SK-N-MC (cell line): ENCODE results near the gene PAN3.

ENCODE experiments used
- EZH2 ChIP-seq: fragments of 200-600 bp; sonication (generic); IDR thresholded peaks from one replicate; pipeline ENCODE4 v1.6.1; 2017; ENCODE audit warnings: antibody characterized with exemption
- POLR2AphosphoS5 ChIP-seq: IDR thresholded peaks from 2 replicates; pipeline ENCODE4 v1.6.1; 2012; ENCODE audit warnings: mild to moderate bottlenecking, low read depth, low read length, borderline replicate concordance

DNA sequence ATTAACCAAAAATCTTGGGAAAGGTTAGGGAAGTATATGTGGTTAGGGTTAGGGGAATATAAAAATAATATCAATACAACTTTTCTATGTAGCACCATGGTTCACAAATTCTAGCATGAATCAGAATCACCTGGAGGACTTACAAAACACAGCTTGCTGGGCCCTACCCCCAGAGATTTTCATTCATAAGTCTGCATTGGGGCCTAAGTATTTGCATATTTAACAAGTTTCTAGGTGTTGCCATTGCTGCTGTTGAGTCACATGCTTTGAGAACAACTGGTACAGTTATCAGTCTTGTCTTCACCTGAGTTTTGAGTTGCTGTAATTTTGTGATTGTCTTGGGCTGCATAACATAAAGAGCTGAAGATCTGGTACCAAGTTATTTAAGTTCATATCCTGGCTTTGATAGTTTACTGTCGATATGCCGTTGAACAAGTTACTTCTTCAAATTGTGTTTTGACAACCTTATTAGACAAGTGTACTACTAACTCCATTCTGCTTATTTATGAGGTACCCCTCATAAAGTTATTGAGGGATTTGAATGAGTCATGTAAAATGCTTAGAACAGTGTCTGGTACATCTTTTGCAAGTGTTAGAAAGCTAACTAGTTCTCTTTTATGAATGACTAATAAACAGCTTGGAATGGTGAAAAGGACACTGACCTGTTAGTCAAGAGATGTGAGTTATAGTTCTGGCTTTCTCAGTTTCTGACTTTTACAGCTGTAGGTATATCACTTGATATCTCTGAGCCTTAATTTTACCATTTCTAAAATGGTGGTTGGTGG, 132.9 kb downstream of the PAN3 start:
- TF ChIP-seq EZH2 (no peak), POLR2AphosphoS5 (no peak)
